Duodenal mucosa (tissue), 2 donors: Measurements from ENCODE around the gene ATXN10.

ENCODE experiments used
- H3K27ac ChIP-seq: one replicate; pipeline ENCODE4 v1.7.0; 2013; ENCODE audit warnings: low read depth, low read length
- H3K27me3 ChIP-seq, 2 donors: one replicate each; pipeline ENCODE4 v1.7.0; 2013; ENCODE audit warnings: low read length in 2 of 2, control low read depth in 1 of 2; ENCODE audit not compliant: insufficient read depth in 2 of 2, control insufficient read depth in 1 of 2
- H3K36me3 ChIP-seq, 2 donors: one replicate each; pipeline ENCODE4 v1.7.0; 2013; ENCODE audit warnings: low read length in 2 of 2, control low read depth in 1 of 2; ENCODE audit not compliant: insufficient read depth in 2 of 2, control insufficient read depth in 1 of 2
- H3K4me1 ChIP-seq, 2 donors: one replicate each; pipeline ENCODE4 v1.7.0; 2013; ENCODE audit warnings: low read length in 2 of 2, control low read depth in 1 of 2; ENCODE audit not compliant: insufficient read depth in 2 of 2, control insufficient read depth in 1 of 2
- H3K4me3 ChIP-seq, 2 donors: one replicate each; pipeline ENCODE4 v1.7.0; 2013; ENCODE audit warnings: low read length in 2 of 2, low read depth in 1 of 2
- H3K9ac ChIP-seq, 2 donors: one replicate each; pipeline ENCODE4 v1.7.0; 2013; ENCODE audit warnings: low read length in 2 of 2, low read depth in 1 of 2
- H3K9me3 ChIP-seq, 2 donors: one replicate each; pipeline ENCODE4 v1.7.0; 2013; ENCODE audit warnings: low read length in 2 of 2, control low read depth in 1 of 2; ENCODE audit not compliant: control insufficient read depth in 1 of 2

Gene ATXN10

DNA sequence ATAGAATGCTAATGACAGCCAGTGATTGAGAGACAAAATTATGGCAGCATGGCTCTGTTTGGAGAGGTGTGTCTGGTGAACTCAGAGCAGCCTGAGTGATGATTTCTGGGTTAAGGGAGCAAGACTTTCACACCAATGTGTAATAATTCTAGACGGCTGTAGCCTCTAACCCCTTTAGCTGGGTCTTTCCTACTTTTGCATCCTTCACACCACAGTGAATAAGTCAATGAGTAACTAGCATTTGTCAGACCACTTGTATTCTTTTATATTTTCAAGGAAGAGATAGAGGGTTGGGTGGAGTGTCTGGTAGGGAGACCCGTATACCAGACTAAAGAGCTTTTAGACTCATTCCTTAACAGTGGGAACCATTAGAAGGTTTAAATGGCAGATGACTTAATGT lies 50.4 kb downstream of the ATXN10 start:
- Histone ChIP-seq H3K27ac (no peak overlapping the region), H3K4me1 (no peaks in the 10 kb centered on the region), H3K4me3 (no peak overlapping the region), H3K9me3 (no peaks in the 10 kb centered on the region), H3K9ac (no peak overlapping the region), H3K36me3 (peaks cover 0 to 35% of the 10 kb centered on the region in 2 donors), H3K27me3 (no peaks in the 10 kb centered on the region)

DNA sequence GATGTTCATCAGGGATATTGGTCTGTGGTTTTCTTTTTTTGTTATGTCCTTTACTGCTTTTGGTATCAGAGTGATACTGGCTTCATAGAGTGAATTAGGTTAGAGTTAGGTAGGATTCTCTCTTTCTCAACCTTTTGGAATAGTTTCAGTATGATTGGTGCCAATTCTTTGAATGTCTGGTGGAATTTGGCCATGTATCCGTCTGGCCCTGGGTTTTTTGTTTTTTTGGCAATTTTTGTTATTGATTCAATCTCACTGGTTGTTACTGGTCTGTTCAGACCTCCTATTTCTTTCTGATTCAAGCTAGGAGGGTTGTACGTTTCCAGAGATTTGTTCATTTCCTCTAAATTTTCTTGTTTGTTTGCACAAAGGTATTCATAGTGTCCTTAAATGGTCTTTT lies 54.4 kb downstream of the ATXN10 start:
- no peak overlapping the region for H3K4me3 ChIP-seq
- H3K9ac ChIP-seq: no peak overlapping the region
- no peaks in the 10 kb centered on the region for H3K4me1 ChIP-seq

DNA sequence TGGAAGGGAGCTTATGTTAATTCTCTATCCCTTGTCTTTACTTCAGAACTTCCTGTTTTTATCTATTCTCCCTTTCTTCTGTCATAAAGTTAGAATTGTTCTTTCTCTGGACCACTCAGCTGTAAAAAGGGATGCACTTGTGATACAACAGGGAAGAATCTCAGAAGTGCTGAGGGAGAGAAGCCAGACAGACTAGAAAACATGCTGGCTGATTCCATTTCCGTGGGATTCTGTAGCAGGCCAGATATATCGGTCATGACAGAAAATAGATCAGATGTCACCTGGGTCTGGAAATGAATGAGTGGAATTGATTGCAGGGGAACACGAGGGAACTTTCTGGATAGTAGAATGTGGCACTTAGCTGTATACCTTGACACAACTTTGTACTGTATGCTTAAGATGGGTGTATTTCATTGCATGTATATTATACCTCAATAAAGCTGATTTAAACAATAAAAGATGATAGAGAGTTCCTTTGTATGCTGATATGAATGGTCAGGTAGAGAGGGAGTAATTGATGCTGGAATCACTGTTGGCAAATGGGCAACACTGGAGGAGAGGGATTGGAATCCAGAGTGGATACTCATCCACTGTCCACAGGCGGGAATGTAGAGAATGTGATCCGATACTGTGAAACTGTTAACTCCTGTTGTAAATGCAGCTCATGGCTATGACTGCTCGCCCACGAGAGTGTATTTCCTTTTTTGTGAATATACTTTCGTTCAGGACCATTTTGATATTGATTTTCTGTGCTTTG lies 59.6 kb downstream of the ATXN10 start:
- Histone ChIP-seq H3K27ac (no peak overlapping the region), H3K9me3 (no peaks in the 10 kb centered on the region), H3K9ac (no peak overlapping the region), H3K27me3 (no peaks in the 10 kb centered on the region), H3K4me3 (no peak overlapping the region), H3K36me3 (peaks cover 4 to 15% of the 10 kb centered on the region in 2 donors), H3K4me1 (no peaks in the 10 kb centered on the region)

More for the DNA sequence above, 54.4 kb downstream of the ATXN10 start:
- Histone ChIP-seq H3K9me3 (no peaks in the 10 kb centered on the region), H3K27me3 (no peaks in the 10 kb centered on the region), H3K36me3 (peaks cover 1 to 25% of the 10 kb centered on the region in 2 donors), H3K27ac (no peak overlapping the region)

DNA sequence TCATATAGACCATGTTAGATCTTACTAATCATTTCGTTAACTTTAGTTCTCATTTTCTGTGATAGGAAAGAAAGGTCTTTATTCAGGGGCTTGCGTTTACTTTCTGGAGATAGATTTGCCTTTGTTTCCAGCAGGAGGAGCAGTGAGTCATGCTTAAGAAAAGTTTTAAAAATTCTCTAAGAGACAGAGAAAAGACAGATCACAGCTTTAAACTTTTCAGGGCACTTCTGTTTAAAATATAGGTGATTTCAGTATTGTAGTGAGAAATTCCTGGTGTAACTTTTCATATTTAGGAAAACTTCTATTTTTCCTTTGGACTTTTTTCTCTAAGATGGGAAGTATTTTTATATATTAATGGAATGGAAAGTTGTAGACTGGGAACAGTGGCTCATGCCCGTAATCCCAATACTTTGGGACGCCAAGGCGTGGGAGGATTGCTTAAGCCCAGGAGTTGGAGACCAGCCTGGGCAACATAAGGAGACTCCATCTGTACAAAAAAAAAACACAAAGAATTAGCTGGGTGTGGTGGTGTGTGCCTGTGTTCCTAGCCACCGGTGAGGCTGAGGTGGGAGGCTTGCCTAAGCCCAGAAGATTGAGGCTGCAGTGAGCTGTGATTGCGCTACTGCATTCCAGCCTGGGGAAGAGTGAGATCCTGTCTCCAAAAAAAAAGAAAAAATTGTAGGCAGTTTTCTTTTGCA lies 60.3 kb downstream of the ATXN10 start:
- H3K27ac ChIP-seq: no peak overlapping the region
- no peaks in the 10 kb centered on the region for H3K27me3 ChIP-seq
- no peak overlapping the region for H3K9ac ChIP-seq
- H3K9me3 ChIP-seq: no peaks in the 10 kb centered on the region
- H3K4me1 ChIP-seq: no peaks in the 10 kb centered on the region
- H3K36me3 ChIP-seq: peaks cover 4 to 15% of the 10 kb centered on the region in 2 donors
- H3K4me3 ChIP-seq: no peak overlapping the region

DNA sequence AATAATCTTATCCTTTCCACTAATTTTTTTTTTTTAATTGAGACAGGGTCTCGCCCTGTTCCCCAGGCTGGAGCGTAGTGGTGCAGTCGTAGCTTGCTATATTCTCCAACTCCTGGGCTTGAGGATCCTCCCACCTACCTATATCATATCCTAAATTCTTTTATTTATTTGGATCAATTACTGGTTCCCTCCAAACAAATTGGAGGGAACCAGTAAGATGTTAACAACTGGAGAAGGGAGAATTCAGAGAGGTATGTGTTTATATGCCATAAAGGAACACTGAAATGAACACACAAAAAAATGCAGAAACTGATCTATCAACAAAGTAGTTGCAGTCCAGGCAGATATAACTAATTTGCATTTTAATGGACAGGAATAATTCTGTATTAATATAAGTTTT lies 63.6 kb downstream of the ATXN10 start:
- H3K9me3 ChIP-seq: no peaks in the 10 kb centered on the region
- no peaks in the 10 kb centered on the region for H3K27me3 ChIP-seq
- no peak overlapping the region for H3K4me3 ChIP-seq
- H3K9ac ChIP-seq: no peak overlapping the region
- H3K36me3 ChIP-seq: peaks cover 12 to 24% of the 10 kb centered on the region in 2 donors
- no peaks in the 10 kb centered on the region for H3K4me1 ChIP-seq
- H3K27ac ChIP-seq: no peak overlapping the region

DNA sequence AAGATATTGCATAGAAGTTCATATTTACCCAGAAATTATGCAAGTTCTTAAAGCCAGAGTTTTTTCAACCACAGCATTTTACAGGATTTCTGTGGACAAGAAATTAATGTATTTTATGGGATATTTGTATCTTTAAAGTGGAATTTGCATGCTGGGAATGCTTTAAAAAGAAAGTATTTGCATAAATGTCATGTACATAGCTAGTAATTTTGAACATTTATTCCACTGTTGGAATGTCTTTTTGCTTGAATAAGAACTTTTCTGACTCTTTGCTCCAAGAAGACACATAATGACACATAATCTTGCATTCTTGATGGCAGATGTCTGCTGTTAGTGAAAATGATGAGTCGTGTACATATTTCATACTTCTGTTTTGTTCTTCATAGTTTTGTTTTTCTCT lies 66.6 kb downstream of the ATXN10 start:
- Histone ChIP-seq H3K27ac (no peak overlapping the region), H3K9ac (no peak overlapping the region), H3K4me1 (peaks cover 0 to 4% of the 10 kb centered on the region in 2 donors), H3K27me3 (no peaks in the 10 kb centered on the region), H3K9me3 (no peaks in the 10 kb centered on the region), H3K4me3 (no peak overlapping the region), H3K36me3 (peaks cover 19 to 36% of the 10 kb centered on the region in 2 donors)

DNA sequence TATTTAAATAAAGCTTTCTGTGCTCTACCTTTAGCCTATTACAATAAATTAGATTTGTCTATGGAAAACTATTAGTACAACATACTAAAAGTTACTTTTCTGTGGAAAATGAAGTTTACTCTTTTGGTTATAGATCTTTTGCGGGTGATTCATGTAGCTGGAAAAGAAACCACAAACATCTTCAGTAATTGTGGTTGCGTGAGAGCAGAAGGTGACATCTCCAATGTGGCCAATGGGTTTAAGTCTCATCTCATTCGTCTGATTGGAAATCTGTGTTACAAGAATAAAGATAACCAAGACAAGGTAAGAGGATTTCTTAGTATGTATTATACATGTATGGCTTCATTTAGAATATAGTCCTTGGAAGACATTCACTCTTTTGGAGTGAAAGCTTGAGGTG lies 68.6 kb downstream of the ATXN10 start:
- Histone ChIP-seq H3K4me3 (no peak overlapping the region), H3K27ac (no peak overlapping the region), H3K4me1 (peaks cover 0 to 7% of the 10 kb centered on the region in 2 donors), H3K9ac (no peak overlapping the region), H3K9me3 (no peaks in the 10 kb centered on the region), H3K36me3 (peaks cover 22 to 55% of the 10 kb centered on the region in 2 donors), H3K27me3 (no peaks in the 10 kb centered on the region)

DNA sequence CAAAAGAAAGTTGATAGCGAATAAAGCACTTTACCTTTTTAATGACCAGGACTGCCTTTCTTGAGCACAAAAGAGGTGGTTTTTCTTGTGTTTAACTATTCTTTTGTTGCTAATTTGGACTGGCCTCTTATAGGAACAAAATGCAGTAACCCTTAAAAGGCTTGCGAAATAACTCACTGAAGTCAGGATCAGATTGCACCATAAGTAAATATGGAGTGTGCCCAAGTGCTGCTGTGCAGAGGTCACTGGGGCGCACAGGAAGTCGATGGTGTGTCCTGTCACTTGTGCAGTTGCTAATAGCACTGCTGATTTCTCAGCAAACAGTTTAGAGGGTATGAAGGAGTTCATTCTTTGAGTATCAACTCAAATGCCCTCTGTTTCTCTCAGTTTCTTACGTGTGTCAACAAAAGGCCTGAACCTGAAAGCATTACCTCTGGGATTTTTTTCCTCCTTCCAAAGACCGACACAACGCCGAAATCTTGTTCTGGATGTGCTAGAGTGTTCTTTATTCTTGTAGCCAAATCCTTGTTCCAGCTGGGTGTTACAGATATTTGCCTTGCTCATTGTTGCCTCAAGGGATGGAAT lies 71.3 kb downstream of the ATXN10 start:
- H3K27me3 ChIP-seq: no peaks in the 10 kb centered on the region
- no peak overlapping the region for H3K9ac ChIP-seq
- H3K4me3 ChIP-seq: no peak overlapping the region
- no peaks in the 10 kb centered on the region for H3K9me3 ChIP-seq
- H3K27ac ChIP-seq: no peak overlapping the region
- peaks cover 0 to 7% of the 10 kb centered on the region in 2 donors for H3K4me1 ChIP-seq
- peaks cover 22 to 65% of the 10 kb centered on the region in 2 donors for H3K36me3 ChIP-seq

DNA sequence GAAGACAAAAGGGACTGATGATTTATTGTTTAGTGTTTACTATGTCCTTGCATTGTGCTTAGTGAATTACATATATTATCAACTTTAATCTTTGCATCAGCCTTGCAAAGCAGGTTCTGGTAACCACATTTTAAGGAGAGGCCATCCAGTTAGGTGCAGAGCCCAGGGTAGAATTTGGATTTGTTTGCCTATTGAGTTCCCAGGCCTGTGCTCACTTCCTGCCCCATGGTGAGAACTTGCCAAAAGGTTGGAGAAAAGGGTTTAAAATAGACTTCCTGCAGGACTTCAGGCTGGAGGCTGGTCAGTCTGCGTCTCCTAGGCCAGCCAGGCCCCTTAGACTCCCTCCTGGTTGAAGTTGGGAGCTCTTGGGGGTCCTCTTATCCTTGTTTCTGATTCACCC lies 72.1 kb downstream of the ATXN10 start:
- H3K36me3 ChIP-seq: peaks cover 20 to 62% of the 10 kb centered on the region in 2 donors
- H3K4me1 ChIP-seq: peaks cover 0 to 7% of the 10 kb centered on the region in 2 donors
- H3K9me3 ChIP-seq: no peaks in the 10 kb centered on the region
- no peak overlapping the region for H3K9ac ChIP-seq
- no peak overlapping the region for H3K4me3 ChIP-seq
- no peak overlapping the region for H3K27ac ChIP-seq
- H3K27me3 ChIP-seq: no peaks in the 10 kb centered on the region

DNA sequence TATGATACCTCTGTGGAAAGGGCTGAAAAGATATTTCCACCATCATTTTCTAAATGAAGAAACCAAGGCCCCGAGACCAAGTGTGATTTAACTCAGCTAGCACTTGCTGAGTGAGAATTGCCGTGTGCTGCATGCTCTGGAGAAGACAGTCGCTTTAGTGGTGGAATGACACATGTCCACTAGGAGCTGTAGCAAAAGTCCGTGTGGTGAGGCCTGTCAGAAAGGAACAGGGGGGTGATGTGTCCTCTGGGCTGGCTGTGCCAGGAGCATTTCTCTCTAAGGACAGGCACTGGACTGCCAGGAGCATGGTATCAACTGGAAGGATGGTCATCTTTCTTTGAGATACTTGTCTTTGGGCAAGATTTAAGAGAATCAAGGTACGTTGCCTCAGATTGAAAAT lies 72.8 kb downstream of the ATXN10 start:
- Histone ChIP-seq H3K27me3 (no peaks in the 10 kb centered on the region), H3K4me3 (no peak overlapping the region), H3K9ac (no peak overlapping the region), H3K4me1 (peaks cover 0 to 7% of the 10 kb centered on the region in 2 donors), H3K27ac (no peak overlapping the region), H3K36me3 (peaks cover 17 to 60% of the 10 kb centered on the region in 2 donors), H3K9me3 (no peaks in the 10 kb centered on the region)
